Brain microvascular endothelial cell (primary cell): ENCODE measurements around the gene AIPL1.

Experiments
- DNase-seq: peaks from one replicate; pipeline ENCODE4 v3.0.0-alpha.2; 2020
- H3K27ac ChIP-seq: fragments of 250-450 bp; sonication (Bioruptor Pico); 2 replicates; pipeline ENCODE4 v1.5.1; 2020; ENCODE audit warnings: mild to moderate bottlenecking, moderate library complexity
- H3K27me3 ChIP-seq: fragments of 250-450 bp; sonication (Bioruptor Pico); replicated peaks from 2 replicates; pipeline ENCODE4 v1.5.1; 2020; ENCODE audit warnings: mild to moderate bottlenecking
- H3K36me3 ChIP-seq: fragments of 250-450 bp; sonication (Bioruptor Pico); replicated peaks from 2 replicates; pipeline ENCODE4 v1.5.1; 2020; ENCODE audit warnings: mild to moderate bottlenecking
- H3K4me3 ChIP-seq: 2 replicates; pipeline ENCODE4 v1.5.1; 2011; ENCODE audit warnings: low read depth, mild to moderate bottlenecking, control low read depth, low read length, moderate library complexity
- CTCF ChIP-seq: IDR thresholded peaks from 2 replicates; pipeline ENCODE4 v1.5.1; 2011; ENCODE audit warnings: low read depth, mild to moderate bottlenecking, moderate library complexity, low read length, control low read depth, inconsistent platforms; ENCODE audit errors: missing control alignments
- in situ Hi-C: cut with HindIII; loops from 2 replicates; pipeline ENCODE4 v1.10.0; 2017; ENCODE audit warnings: low sequenced_read_pairs, low pct_ligation_motif_present

Gene AIPL1

GRCh38 chr17:6423931-6424330 lies 11.0 kb downstream of the AIPL1 start:
- Histone ChIP-seq H3K36me3 (no peaks in the 10 kb centered on the region), H3K4me3 (no peak overlapping the region), H3K27ac (no peak overlapping the region), H3K27me3 (no peaks in the 10 kb centered on the region)
- in situ Hi-C loops = loop anchor here (25.0 kb wide), 1 partner anchor 837 kb away; the partner anchor contains the start of gene NLRP1
- no peak for DNase-seq
- no peak for TF ChIP-seq CTCF

GRCh38 chr17:6422654-6423241 lies 12.2 kb downstream of the AIPL1 start:
- in situ Hi-C loops = loop anchor here (25.0 kb wide), 1 partner anchor 835 kb away; the partner anchor contains the start of gene NLRP1
- no peak overlapping the region for H3K27ac ChIP-seq
- H3K36me3 ChIP-seq = no peaks in the 10 kb centered on the region
- H3K27me3 ChIP-seq = no peaks in the 10 kb centered on the region
- H3K4me3 ChIP-seq = no peak overlapping the region
- DNase-seq = no peak
- no peak for TF ChIP-seq CTCF

- no peaks in the 10 kb centered on the region for H3K36me3 ChIP-seq
- DNase-seq = peak; percentile 63
- H3K27ac ChIP-seq = no peak overlapping the region
- peak; percentile 90 for TF ChIP-seq CTCF
- no peaks in the 10 kb centered on the region for H3K27me3 ChIP-seq
- in situ Hi-C loops = loop anchor here (25.0 kb wide), 1 partner anchor 835 kb away; the partner anchor contains the start of gene NLRP1
- no peak overlapping the region for H3K4me3 ChIP-seq
Measured at GRCh38 chr17:6421700-6422604, 13.0 kb downstream of the AIPL1 start.

- peak; percentile 62 for TF ChIP-seq CTCF
- no peaks in the 10 kb centered on the region for H3K36me3 ChIP-seq
- no peak overlapping the region for H3K4me3 ChIP-seq
- H3K27me3 ChIP-seq = no peaks in the 10 kb centered on the region
- in situ Hi-C loops = loop anchor here (25.0 kb wide), 1 partner anchor 833 kb away; the partner anchor contains the start of gene NLRP1
- H3K27ac ChIP-seq = no peak overlapping the region
- no peak for DNase-seq
Measured at GRCh38 chr17:6420173-6420641, 14.7 kb downstream of the AIPL1 start.

GRCh38 chr17:6415616-6416015 lies 19.3 kb downstream of the AIPL1 start:
- in situ Hi-C loops = loop anchor here (25.0 kb wide), 1 partner anchor 828 kb away; the partner anchor contains the start of gene NLRP1
- Histone ChIP-seq H3K4me3 (no peak overlapping the region), H3K36me3 (no peaks in the 10 kb centered on the region), H3K27ac (no peak overlapping the region), H3K27me3 (no peaks in the 10 kb centered on the region)
- TF ChIP-seq CTCF = no peak
- no peak for DNase-seq
